ENCODE results near the gene NPTX2.
"Not testable (repeated sequence)": the region's sequence is repeated elsewhere in the genome, so short reads cannot be mapped to it uniquely, and the experiment has no call there.

Gene NPTX2, protein sequence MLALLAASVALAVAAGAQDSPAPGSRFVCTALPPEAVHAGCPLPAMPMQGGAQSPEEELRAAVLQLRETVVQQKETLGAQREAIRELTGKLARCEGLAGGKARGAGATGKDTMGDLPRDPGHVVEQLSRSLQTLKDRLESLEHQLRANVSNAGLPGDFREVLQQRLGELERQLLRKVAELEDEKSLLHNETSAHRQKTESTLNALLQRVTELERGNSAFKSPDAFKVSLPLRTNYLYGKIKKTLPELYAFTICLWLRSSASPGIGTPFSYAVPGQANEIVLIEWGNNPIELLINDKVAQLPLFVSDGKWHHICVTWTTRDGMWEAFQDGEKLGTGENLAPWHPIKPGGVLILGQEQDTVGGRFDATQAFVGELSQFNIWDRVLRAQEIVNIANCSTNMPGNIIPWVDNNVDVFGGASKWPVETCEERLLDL

DNA sequence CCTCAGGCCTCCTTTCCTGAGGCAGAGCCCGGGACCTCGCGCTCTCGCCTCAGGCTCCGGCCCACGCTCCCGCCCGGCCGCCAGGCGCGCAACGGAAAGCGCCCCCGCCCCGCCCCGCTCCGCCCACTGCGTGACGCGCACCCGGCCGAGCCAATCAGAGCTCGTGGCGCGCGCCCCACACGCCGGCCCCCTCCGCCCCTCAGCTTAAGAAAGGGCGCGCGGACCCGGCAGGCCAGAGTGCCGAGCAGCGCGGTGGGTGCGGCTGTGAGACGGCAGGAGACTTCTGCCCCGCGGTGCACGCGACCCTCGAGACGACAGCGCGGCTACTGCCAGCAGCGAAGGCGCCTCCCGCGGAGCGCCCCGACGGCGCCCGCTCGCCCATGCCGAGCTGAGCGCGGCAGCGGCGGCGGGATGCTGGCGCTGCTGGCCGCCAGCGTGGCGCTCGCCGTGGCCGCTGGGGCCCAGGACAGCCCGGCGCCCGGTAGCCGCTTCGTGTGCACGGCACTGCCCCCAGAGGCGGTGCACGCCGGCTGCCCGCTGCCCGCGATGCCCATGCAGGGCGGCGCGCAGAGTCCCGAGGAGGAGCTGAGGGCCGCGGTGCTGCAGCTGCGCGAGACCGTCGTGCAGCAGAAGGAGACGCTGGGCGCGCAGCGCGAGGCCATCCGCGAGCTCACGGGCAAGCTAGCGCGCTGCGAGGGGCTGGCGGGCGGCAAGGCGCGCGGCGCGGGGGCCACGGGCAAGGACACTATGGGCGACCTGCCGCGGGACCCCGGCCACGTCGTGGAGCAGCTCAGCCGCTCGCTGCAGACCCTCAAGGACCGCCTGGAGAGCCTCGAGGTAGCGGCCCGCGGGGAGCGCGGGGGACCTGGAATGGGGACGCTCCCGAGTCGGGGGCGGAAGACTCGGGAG, at the start of gene NPTX2:
TSS of gene NPTX2 (plus strand) at position 235 of the 909 bp plus-strand sequence. CDS start at position 412, 177 bp downstream.
- no peak for DNase-seq (ENCODE audit: low read depth in 2 of 2)

- no peak for DNase-seq (ENCODE audit: low read depth in 2 of 2)
These were observed 49.1 kb upstream of the NPTX2 start for GRCh38 chr7:98567991-98568390.

DNA sequence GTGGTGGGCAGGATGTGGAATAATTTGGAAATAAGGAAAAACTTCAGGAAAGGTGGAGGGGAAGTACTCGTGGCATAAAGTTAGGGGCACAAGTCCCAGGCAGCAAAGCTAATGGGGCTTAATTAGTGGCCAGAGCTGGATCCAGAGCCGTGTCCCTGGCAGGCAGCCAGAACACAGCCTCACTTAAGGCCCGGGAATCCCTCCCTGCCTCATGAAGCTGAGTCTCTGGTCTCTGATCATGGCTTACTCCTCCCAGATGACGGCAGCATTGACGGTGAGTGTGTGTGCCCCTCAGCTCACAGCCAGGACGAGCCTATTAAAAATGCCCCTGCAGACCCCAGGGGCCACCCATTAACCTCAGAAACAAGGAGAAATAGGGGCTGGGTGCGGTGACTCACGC, 48.2 kb upstream of the NPTX2 start:
- no peak for DNase-seq (ENCODE audit: low read depth in 2 of 2)

- no peak for DNase-seq (ENCODE audit: low read depth in 2 of 2)
These were observed 47.3 kb upstream of the NPTX2 start for GRCh38 chr7:98569691-98570337.

DNA sequence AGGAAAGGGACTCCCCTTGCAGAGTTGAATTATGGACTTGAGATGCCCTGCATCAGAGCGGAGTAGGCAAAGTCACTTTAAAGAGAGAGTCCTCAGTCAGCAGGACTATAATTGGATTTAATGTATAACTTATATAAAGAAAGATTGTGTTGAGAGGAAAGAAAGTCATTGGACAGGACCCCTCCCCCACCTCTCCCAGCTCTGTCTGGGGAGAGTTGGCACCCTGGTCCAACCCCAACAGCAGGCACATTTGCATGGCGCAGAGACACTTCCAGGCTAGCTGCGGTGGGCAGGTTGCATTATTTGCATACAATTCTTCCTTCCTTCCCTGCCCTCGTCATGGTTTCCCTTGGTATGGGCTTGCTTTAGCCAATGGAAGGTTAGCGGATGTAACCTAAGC, 46.1 kb upstream of the NPTX2 start:
- no peak for DNase-seq (ENCODE audit: low read depth in 2 of 2)

GRCh38 chr7:98571986-98572385, 45.1 kb upstream of the NPTX2 start:
- no peak for DNase-seq (ENCODE audit: low read depth in 2 of 2)

- DNase-seq (ENCODE audit: low read depth in 2 of 2), result not testable (repeated sequence)
These were observed 44.4 kb upstream of the NPTX2 start for GRCh38 chr7:98572716-98573115.

DNA sequence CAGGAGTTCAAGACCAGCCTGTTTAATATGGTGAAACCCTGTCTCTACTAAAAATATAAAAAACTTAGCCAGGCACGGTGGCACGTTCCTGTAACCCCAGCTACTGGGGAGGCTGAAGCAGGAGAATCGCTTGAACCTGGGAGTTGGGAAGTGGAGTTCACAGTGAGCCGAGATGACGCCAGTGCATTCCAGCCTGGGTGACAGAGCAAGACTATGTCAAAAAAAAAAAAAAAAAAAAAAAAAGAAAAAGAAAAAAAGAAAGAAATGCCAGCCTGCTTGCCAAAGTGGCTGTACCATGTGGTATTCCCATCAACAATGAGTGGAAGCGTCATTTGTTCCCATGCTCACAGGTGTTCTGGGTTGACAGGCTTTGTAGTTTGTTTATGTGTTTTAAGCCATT, 43.3 kb upstream of the NPTX2 start:
- no peak for DNase-seq (ENCODE audit: low read depth in 2 of 2)

GRCh38 chr7:98575878-98576277, 41.2 kb upstream of the NPTX2 start:
- DNase-seq (ENCODE audit: low read depth in 2 of 2), result no peak

DNA sequence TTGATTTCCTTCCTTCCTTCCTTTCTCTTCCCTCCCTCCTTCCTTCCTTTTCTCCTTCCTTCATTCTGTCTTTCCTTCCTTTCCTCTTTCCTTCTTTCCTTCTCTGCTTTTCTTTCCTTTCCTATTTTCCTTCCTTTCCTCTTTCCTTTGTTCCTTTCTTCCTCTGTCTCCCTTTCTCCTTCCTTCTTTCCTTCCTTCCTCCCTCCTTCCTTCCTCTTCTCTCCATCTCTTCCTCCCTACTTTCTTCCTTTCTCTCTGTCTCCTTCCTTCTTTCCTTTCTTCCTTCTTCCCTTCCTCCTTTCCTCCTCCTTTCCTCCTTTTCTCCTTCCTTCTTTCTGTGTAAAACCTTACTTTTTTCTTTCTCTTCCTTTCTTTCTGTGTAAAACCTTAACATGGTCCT, 32.3 kb upstream of the NPTX2 start:
- no peak for DNase-seq (ENCODE audit: low read depth in 2 of 2)

GRCh38 chr7:98591926-98592325, 25.2 kb upstream of the NPTX2 start:
- DNase-seq (ENCODE audit: low read depth in 2 of 2), result no peak

DNA sequence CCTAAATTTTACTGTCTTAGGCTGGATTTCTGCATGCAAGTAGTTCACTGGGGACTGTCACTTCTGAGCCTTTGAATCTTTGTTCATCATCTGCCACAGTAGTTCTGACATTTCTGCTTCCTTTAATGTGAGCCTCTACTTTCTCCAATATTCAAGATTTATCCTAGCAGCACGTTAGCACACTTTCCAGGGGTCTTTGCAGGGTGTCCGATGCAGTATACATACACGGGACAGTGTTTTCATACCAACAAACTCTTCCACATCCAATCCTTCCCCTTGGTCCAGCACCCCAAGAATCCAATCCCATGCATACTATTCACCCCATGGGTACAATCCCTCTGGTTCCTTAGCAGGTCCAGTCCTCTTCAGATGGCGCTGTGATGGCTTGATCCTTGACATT, 22.7 kb upstream of the NPTX2 start:
- DNase-seq (ENCODE audit: low read depth in 2 of 2), result no peak

DNA sequence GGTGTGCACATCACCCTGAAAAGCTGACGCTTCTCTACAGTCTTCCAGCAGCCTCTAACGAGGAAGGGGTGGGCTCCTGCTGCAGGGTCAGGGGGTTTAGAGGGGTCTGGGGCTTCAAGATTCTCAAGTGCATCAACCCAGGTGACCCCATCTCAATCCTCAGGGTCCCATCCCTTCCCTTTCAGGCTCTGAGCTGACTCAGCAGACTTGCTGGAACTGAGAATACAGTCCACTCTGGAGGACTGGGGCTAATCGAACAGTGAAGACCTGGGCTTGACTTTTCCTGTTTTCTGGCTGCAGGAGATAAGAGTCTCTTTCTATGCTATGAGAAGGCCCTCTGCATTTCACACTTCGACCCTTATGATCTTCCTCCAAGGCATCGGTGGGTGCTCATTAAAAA, 22.3 kb upstream of the NPTX2 start:
- no peak for DNase-seq (ENCODE audit: low read depth in 2 of 2)

- DNase-seq (ENCODE audit: low read depth in 2 of 2), result no peak
These were observed 18.1 kb upstream of the NPTX2 start for GRCh38 chr7:98598846-98599615.

GRCh38 chr7:98599886-98600285, 17.2 kb upstream of the NPTX2 start:
- DNase-seq (ENCODE audit: low read depth in 2 of 2), result no peak

DNA sequence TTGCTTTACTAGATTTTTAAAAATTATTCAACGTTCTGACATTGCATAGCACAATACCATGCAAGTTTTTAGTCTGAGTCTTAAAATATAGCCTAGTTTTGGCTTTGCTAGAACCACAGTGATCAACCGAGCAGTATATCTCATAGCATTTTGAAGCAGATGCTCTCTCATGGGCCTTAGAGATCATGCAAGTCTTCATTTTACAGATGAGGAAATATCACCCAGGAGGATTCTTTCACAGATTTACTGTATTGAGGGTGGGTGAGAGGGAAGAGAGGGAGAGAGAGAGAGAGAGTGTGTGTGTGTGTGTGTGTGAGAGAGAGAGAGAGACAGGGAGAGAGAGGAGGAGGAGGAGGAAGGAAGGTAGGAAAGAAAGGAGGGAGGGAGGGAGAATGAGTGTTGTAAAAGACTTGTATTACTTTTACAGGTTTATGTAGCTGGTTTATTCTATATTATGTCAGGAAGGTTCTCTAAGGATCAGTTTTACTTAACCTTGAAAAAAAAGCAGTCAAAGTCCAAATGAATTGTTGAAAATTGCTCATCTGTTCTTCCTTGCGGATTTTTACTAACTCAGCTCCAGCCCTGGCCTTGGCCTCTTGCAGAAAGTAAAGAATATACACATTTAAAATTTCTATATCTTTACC, 14.2 kb upstream of the NPTX2 start:
- DNase-seq (ENCODE audit: low read depth in 2 of 2), result no peak

GRCh38 chr7:98603399-98603788, 13.7 kb upstream of the NPTX2 start:
- DNase-seq (ENCODE audit: low read depth in 2 of 2), result no peak

- no peak for DNase-seq (ENCODE audit: low read depth in 2 of 2)
These were observed 3.3 kb upstream of the NPTX2 start for GRCh38 chr7:98613601-98614425.

DNA sequence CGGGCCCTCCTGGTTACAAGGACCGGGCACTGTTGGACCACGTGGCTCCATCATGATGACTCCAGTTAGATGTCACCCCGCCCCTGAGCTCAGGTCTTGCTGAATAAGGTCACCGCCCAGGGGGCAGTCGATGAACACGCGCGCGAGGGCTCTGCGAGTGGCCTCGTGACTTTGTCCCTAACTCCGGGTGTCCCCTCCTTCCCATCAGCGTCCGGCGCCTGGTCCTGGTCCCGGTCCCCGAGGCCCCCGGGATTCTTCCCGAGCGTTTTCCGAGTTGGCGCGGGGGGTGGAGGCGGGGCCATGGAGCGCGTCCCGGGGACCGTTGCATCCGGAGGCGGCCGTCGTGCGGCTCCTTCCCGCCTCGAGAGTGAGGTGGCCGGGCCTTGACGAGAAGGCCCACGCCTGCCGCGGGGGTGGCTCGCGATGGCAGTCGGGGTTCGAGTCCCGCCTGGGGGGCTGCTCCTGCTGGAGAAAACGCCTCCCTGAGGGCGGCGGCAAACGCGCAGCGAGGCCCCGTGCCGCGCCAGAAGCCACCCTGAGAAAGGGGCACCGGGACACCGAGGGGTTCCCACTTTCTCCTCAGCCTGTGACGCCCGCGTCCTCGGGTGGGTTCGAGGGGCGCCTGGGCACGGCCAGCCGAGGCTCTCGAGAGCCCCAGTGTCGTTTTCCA, 569 bp upstream of the NPTX2 start:
- no peak for DNase-seq (ENCODE audit: low read depth in 2 of 2)

All from stimulated activated CD8-positive, alpha-beta memory T cell treated with anti-CD3 and anti-CD28 coated beads, Interleukin-15, amount 100 ng/mL, for 48 hours (primary cell).